Stomach (tissue), 9 donors: ENCODE results near the gene AKAP11. TPM values are rescaled to one million over a fixed set of nuclear protein-coding genes. Genes with fewer than 3 reads are reported as not detected.

Source experiments
- DNase-seq, 2 donors: peaks; one replicate each; pipeline versions ENCODE4 v3.0.0 to v3.0.0-alpha.2; 2013 to 2019
- H3K27ac ChIP-seq, 5 donors: fragments of 200-600 bp in 4 of 5; sonication (generic) in 4 of 5; one replicate each; pipeline ENCODE4 v1.5.1; 2013 to 2019; ENCODE audit warnings: mild to moderate bottlenecking in 1 of 5, moderate library complexity in 1 of 5
- H3K27me3 ChIP-seq, 3 donors: fragments of 200-600 bp; sonication (generic); one replicate each; pipeline ENCODE4 v1.5.1; 2017 to 2019; ENCODE audit warnings: mixed run types in 1 of 3
- H3K36me3 ChIP-seq, 4 donors: fragments of 200-600 bp; sonication (generic); 1 replicate in 3 of 4; 2 replicates in 1 of 4; pipeline ENCODE4 v1.5.1; 2016 to 2019
- H3K4me1 ChIP-seq, 4 donors: fragments of 200-600 bp; sonication (generic); one replicate each; pipeline ENCODE4 v1.5.1; 2016 to 2019
- H3K4me3 ChIP-seq, 4 donors: fragments of 200-600 bp; sonication (generic) in 3 of 4; one replicate each; pipeline ENCODE4 v1.5.1; 2016 to 2019; ENCODE audit warnings: mild to moderate bottlenecking in 1 of 4
- H3K9me3 ChIP-seq, 4 donors: fragments of 200-600 bp; sonication (generic); one replicate each; pipeline ENCODE4 v1.5.1; 2016 to 2019
- EP300 ChIP-seq: sonication (generic); formaldehyde crosslinking; IDR thresholded peaks from one replicate; pipeline ENCODE4 v1.6.1; 2017; ENCODE audit warnings: antibody characterized with exemption
- POLR2A ChIP-seq, 4 donors: fragments of 450-650 bp; IDR thresholded peaks; one replicate each; pipeline ENCODE4 v1.6.1; 2016; ENCODE audit warnings: antibody characterized with exemption in 4 of 4, control low read depth in 2 of 4, mild to moderate bottlenecking in 1 of 4, moderate library complexity in 1 of 4
- POLR2AphosphoS5 ChIP-seq, 3 donors: sonication (generic); formaldehyde crosslinking; IDR thresholded peaks; one replicate each; pipeline ENCODE4 v1.6.1; 2016; ENCODE audit warnings: antibody characterized with exemption in 3 of 3
- WGBS, 5 donors: extraction: QIAGEN DNeasy Blood & Tissue Kit in 3 of 5; methylation state at CpG; one replicate each; pipeline versions ENCODE4 v1.1.5 to v1.1.7; 2013 to 2018; 5-methylcytosine and 5-hydroxymethylcytosine counted together
- intact Hi-C: fragments of 100-400 bp; cut with DNase I; formaldehyde crosslinking; loops from one replicate; pipeline ENCODE4 v1.15.1; 2023; ENCODE audit warnings: low total_unique reads
- polyA plus RNA-seq, 3 donors: library from polyadenylated mRNA; stranded (reverse); fragments of 200-250 nt; gene quantifications; one replicate each; pipeline ENCODE4 v1.2.3, GENCODE V29; 2013
- total RNA-seq, 5 donors: library from RNA; depleted of rRNA; stranded (reverse); fragments of >200 nt; gene quantifications; one replicate each; pipeline versions ENCODE4 v1.1.0 to v1.2.3, GENCODE V29; 2014 to 2016
- TF ChIP-seq, protein P1 (sequence below), 7 experiments: fragments of 450-650 bp in 4 of 7; fragments of 200-600 bp in 3 of 7; sonication (generic) in 3 of 7; IDR thresholded peaks; one replicate each; pipeline ENCODE4 v1.5.1; 2016 to 2019; ENCODE audit warnings: antibody characterized with exemption in 7 of 7, control low read depth in 2 of 7, mild to moderate bottlenecking in 1 of 7
- donor health status: healthy with polysubstance abuse.
- donor health status: Bipolar disorder and iron deficiency.
- donor health status: healthy.

AKAP11 gene
- total and polyA plus RNA-seq, 8 donors, result 2.8 to 58.0 (median 14.5) TPM

DNA sequence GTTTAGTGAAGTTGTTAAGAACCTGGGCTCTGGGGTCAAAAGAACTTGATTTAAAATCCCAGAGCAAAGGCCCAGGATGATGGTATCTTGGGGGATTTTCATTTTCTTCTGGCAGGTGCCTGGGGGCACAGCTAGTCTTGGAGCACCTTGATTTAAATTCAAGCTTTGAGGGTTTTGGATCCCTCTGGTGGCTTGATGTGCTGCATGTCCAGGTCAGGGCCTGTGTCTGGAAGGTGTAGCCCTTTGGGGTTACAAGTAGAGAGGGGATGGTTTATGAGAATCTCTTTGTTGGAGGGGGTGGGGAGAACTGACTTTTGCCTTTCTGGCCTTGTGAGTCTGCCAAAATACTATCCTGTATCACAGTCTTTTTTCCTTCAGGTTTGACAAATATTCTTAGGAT lies 55.8 kb downstream of the AKAP11 start:
- TF ChIP-seq EP300 (no peak), POLR2A (IDR thresholded peaks at IDR 0.05) (no peak), POLR2AphosphoS5 (IDR thresholded peaks at IDR 0.05) (no peak)
- TF ChIP-seq, protein P1, sequence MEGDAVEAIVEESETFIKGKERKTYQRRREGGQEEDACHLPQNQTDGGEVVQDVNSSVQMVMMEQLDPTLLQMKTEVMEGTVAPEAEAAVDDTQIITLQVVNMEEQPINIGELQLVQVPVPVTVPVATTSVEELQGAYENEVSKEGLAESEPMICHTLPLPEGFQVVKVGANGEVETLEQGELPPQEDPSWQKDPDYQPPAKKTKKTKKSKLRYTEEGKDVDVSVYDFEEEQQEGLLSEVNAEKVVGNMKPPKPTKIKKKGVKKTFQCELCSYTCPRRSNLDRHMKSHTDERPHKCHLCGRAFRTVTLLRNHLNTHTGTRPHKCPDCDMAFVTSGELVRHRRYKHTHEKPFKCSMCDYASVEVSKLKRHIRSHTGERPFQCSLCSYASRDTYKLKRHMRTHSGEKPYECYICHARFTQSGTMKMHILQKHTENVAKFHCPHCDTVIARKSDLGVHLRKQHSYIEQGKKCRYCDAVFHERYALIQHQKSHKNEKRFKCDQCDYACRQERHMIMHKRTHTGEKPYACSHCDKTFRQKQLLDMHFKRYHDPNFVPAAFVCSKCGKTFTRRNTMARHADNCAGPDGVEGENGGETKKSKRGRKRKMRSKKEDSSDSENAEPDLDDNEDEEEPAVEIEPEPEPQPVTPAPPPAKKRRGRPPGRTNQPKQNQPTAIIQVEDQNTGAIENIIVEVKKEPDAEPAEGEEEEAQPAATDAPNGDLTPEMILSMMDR (IDR thresholded peaks at IDR 0.05), result no peak
- no peak overlapping the region for H3K27ac ChIP-seq
- no peak for DNase-seq
- peaks cover 0 to 4% (median 2%) of the 10 kb centered on the region in 4 donors for H3K4me1 ChIP-seq
- no peak overlapping the region for H3K4me3 ChIP-seq
- H3K9me3 ChIP-seq, result no peaks in the 10 kb centered on the region
- intact Hi-C loops, result no loop called here
- no peaks in the 10 kb centered on the region for H3K36me3 ChIP-seq
- no peaks in the 10 kb centered on the region for H3K27me3 ChIP-seq

DNA sequence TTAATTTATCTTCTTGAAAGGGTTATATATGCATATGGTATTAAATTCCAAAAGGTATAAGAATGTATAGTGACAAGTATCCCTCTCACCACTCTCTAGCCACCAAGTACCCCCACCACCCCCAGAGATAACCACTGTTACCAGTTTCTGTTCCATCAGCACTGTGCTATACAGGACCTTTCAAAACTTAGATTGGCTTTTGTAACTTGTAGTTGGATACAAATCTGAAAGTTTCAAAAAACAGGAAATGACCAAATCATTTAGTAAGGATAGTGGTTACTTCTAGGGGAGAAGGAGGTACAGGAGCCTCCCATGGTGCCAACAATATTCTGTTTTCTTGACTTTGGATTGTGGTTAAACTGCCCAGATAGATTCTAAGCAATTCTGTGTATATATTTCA lies 56.7 kb downstream of the AKAP11 start:
- intact Hi-C loops, result no loop called here

DNA sequence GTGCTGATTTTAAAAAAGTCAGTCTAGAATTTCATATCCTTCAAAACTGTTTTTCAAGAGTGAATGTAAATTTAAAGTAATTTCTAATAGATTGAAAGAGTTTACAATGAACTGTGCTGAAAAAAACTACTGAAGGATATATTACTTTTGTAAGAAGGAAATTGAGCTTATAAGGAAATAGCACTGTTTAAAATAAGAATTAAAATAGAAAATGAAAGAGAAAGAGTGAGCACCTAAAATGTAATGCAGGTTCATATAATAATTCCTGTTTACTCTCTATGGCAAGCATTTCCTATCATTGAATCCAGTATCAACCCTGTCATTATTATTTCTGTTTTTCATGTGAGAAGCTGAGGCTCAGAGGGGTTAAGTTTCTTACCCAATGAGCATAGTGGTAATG lies 57.3 kb downstream of the AKAP11 start:
- H3K27ac ChIP-seq, result no peak overlapping the region

More for the DNA sequence above, 56.7 kb downstream of the AKAP11 start:
- H3K36me3 ChIP-seq, result no peaks in the 10 kb centered on the region
- H3K27ac ChIP-seq, result no peak overlapping the region
- TF ChIP-seq EP300 (no peak), POLR2A (IDR thresholded peaks at IDR 0.05) (no peak)
- no peak for DNase-seq
- H3K9me3 ChIP-seq, result no peaks in the 10 kb centered on the region
- no peaks in the 10 kb centered on the region for H3K27me3 ChIP-seq
- H3K4me1 ChIP-seq, result peaks cover 0 to 4% (median 2%) of the 10 kb centered on the region in 4 donors
- H3K4me3 ChIP-seq, result no peak overlapping the region

DNA sequence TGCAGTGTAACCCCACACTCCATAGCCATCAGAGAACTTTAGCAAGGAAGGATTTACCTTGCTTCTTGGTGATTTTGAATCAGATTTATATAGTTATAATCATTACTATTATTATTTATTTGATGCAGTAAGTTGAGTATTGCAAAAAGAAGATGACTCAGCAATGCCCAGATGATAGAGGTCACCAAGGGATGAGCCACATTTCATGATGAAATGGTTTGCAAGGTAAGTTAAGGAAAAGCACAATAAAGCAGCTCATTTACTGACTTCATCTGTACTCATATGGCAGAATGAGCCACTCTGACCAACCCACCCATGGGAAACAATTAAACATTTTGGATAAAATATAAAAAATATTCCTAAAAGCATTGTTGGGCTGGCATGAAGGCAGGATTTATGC lies 59.1 kb downstream of the AKAP11 start:
- Histone ChIP-seq H3K9me3 (no peaks in the 10 kb centered on the region), H3K27me3 (no peaks in the 10 kb centered on the region), H3K4me3 (no peak overlapping the region), H3K36me3 (no peaks in the 10 kb centered on the region), H3K4me1 (peaks cover 0 to 4% (median 2%) of the 10 kb centered on the region in 4 donors), H3K27ac (no peak overlapping the region)
- no peak for TF ChIP-seq EP300
- no peak for TF ChIP-seq POLR2AphosphoS5 (IDR thresholded peaks at IDR 0.05)
- TF ChIP-seq, protein P1 (IDR thresholded peaks at IDR 0.05), result no peak
- no peak for TF ChIP-seq POLR2A (IDR thresholded peaks at IDR 0.05)
- no peak for DNase-seq
- intact Hi-C loops, result no loop called here

More for the DNA sequence above, 57.3 kb downstream of the AKAP11 start:
- no peaks in the 10 kb centered on the region for H3K27me3 ChIP-seq
- intact Hi-C loops, result no loop called here
- no peaks in the 10 kb centered on the region for H3K36me3 ChIP-seq
- TF ChIP-seq EP300 (no peak), POLR2AphosphoS5 (IDR thresholded peaks at IDR 0.05) (no peak), POLR2A (IDR thresholded peaks at IDR 0.05) (no peak)
- TF ChIP-seq, protein P1 (IDR thresholded peaks at IDR 0.05), result no peak
- no peaks in the 10 kb centered on the region for H3K9me3 ChIP-seq
- DNase-seq, result no peak
- H3K4me1 ChIP-seq, result peaks cover 0 to 4% (median 2%) of the 10 kb centered on the region in 4 donors
- no peak overlapping the region for H3K4me3 ChIP-seq

DNA sequence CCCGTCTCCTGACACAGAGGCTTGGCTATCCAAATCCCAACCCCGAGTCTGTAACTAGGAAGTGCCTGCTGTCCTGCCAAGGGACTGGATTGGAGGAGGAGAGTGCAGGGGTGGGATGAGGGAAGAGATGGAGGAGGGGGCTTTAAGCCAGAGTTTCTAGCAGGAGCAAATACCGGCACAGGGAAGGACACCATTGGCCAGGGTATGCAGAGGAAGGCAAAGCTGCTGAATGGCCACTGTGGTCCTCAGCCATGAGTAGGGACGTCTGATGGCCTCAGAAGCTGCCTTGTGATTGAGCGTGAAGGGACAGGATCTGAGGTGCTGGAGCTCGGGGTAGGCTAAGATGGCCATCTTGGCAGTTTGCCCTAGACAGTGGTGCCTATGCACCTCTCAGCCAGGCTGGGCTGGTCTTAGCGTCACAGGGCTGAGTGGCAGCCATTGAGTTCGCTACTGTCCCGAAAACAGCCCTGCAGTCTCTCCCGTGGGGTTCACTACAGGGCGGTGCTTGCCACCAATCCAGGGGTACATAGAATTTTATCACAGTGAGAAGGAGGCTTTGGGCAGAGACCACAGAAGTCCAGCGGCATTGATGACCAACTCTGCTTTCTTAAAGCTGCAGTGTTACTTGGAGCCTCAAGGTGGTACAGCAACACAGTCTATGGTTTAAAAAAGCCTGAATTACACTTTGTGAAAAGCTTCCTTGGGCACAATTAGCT lies 61.8 kb downstream of the AKAP11 start:
- intact Hi-C loops, result no loop called here

More for the DNA sequence above, 61.8 kb downstream of the AKAP11 start:
- Histone ChIP-seq H3K36me3 (no peaks in the 10 kb centered on the region), H3K9me3 (no peaks in the 10 kb centered on the region), H3K4me3 (no peak overlapping the region), H3K27ac (no peak overlapping the region), H3K4me1 (no peaks in the 10 kb centered on the region), H3K27me3 (no peaks in the 10 kb centered on the region)
- DNase-seq, result peak in 1 of 2 donors; percentile 50
- TF ChIP-seq POLR2AphosphoS5 (IDR thresholded peaks at IDR 0.05) (no peak), POLR2A (IDR thresholded peaks at IDR 0.05) (no peak), EP300 (no peak)
- TF ChIP-seq, protein P1 (IDR thresholded peaks at IDR 0.05), result peak in 2 of 7 experiments; percentile 7 to 9
- WGBS, 5 donors, result 71 to 89% (median 77%) methylated on average over 11 to 12 of the region's 12 CpGs
